NCI-H526 (cell line): ENCODE results near the gene RIMOC1.

Experiments
- DNase-seq, 2 experiments: peaks; one replicate each; lab custom pipeline; 2025; lab: John Stamatoyannopoulos, UW

RIMOC1 gene, protein sequence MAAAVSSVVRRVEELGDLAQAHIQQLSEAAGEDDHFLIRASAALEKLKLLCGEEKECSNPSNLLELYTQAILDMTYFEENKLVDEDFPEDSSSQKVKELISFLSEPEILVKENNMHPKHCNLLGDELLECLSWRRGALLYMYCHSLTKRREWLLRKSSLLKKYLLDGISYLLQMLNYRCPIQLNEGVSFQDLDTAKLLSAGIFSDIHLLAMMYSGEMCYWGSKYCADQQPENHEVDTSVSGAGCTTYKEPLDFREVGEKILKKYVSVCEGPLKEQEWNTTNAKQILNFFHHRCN

DNA sequence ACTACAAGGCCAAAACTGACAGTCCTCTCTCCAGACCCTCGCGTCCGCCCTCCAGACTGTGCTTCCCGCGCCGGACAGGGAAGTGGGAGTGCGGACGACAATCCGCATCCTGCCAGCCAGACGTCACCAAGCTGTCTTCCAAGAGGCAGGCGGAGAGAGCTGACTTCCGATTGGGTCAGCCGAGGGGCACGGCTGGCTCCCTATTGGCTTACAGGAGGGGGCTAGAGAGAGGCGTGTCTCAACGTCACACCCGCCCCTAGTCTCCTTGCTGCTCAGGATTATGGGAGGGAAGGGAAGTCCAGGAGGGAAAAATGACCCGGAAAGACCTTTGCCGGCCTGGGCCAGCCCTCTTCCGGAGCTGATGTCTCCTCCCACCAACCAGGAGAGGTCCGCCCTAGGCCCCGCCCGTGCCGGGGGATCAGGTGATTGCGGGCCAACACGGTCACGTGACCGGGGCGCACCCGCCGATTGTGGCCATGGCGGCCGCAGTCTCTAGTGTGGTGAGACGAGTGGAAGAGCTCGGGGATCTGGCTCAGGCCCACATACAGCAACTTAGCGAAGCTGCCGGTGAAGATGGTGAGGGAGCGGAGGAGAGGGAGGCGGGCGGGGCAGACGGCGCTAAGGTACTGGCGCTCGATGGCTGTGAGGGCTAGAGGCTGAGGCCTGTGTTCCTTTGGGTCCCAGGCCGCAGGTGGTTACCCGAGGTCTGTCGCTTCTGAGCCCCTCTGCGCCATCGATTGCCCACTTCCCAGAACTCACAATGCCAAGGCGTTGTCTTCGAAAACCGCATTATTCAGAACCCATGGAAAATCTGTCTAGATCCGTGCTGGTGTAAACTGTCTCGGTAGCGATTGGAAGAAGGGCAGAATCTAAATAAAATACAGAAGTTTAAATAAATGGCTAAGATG lies at the start of gene RIMOC1:
Gene RIMOC1 (plus strand): TSS at position 453 of the 908 bp plus-strand sequence. CDS start 24 bp downstream, at position 477.
- peak; percentile 100 for DNase-seq

DNA sequence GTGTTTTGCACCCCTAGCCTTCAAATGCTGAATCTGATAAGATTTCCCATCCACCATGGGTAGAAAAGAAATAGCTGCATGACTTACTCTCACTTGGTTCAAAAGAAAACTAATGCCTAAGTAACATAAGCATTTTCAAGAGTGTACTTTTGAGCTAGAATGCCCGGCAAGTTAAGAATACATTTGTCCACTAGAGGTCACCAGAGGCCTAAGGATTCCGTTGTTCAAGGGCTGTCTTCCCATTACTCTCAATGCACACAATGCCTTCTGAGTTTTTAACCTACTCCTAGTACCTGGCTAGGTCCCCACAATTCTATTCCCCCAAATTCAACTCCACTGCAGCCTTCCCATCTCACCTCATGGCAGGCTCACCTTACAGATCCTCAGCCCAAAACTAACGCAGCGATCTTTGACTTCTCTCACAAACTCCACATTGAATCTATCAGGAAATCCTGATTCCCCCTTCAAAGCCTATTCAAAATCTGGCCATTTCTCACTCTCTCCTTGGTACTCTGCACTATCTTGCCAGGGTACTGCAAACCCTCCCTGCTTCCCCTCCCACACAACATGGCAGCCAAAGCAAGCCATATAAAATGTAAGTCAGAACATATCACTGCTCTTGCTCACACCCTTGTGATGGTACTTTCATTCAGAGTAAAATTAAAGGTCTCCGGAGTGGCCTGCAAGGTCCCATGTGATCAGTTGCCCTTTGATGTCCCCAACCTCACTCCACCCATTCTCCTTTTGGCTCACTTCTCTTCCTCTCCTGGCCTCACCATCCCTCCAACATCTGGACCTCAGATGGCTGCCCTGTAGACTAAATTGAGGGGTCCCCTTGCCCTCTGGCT lies 47.3 kb upstream of the RIMOC1 start:
- DNase-seq = peak; percentile 55 to 85

GRCh38 chr5:41857989-41858388 lies 46.2 kb upstream of the RIMOC1 start:
- DNase-seq = no peak

GRCh38 chr5:41858890-41859289 lies 45.3 kb upstream of the RIMOC1 start:
- DNase-seq = no peak

GRCh38 chr5:41863871-41864486 lies 40.2 kb upstream of the RIMOC1 start:
- DNase-seq = no peak

DNA sequence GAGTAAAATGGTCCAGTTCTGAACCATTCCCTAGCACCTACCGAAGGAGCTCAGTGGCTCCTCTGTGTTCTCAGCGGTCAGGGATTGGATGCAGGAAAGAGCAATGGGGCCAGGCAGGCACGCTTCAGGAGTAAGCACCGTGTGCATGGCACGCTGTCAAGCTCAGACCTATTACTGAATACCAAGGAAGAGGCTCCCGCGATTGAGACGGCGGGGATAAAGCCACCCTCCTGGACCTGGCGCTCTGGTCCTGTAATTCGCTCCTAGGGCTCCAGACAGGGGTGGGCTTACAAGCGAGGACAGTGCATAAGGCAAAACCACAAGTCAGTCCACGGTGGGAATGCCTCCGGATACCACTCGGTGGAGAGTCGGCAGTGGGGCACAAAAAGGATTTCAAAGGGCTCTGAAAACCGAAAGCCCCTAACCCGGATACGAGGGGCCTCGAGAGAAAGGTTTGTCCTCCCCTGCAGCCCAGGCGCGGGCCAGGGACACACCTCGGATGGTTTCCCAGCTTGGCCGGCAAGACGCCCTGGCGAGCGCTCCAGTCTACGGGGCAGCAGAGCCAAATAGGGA lies 34.9 kb upstream of the RIMOC1 start:
- peak; percentile 43 to 72 for DNase-seq

- peak; percentile 73 to 94 for DNase-seq
Observed at GRCh38 chr5:41869724-41870626, 34.2 kb upstream of the RIMOC1 start, which contains the start of gene OXCT1. OXCT1 (minus strand) TSS chr5:41870425; CDS start chr5:41870358, 67 bp downstream.

DNA sequence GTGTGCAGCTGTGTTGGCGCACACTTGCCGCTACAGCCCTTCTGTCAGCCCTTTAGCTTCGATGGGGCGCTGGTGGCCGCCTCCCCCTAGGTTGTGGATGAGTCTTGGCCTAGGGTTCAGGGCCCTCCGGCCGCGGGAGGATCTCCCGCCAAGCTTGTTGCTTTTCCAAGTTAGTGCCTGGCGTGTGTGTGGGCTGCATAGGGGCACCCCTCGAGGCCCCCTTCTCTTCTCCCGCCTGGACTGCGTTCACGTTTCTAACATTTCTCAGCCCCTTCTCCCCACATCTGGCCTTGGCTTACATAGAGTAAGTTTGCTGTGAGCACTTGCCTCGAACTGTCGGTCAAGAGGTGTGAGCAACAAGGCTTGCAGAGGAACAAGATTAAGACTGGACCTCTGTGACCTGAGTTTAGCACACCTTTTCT lies 33.5 kb upstream of the RIMOC1 start:
- no peak for DNase-seq

DNA sequence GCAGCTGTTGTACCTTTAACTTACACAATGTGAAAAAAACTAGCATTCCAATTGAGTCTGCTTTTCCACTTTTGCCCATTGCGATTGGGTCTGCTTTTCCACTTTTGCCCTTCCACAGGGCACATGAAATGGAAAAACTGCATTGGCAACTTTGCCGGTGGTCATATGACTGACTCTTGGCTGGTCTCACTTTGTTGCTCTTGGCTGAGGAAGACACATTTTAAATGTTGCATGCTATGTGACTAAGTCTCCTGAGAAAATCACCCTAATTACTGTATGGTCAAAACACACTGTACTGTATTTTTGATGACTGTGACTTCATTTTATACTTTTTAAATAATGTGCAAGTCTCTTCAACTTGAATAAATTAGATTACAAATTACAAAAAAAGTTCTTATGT lies 32.3 kb upstream of the RIMOC1 start:
- no peak for DNase-seq

- no peak for DNase-seq
Observed at GRCh38 chr5:41874512-41875060, 29.6 kb upstream of the RIMOC1 start.

- DNase-seq = no peak
Observed at GRCh38 chr5:41875121-41875520, 29.0 kb upstream of the RIMOC1 start.

- DNase-seq = no peak
Observed at GRCh38 chr5:41876678-41877077, 27.5 kb upstream of the RIMOC1 start.

DNA sequence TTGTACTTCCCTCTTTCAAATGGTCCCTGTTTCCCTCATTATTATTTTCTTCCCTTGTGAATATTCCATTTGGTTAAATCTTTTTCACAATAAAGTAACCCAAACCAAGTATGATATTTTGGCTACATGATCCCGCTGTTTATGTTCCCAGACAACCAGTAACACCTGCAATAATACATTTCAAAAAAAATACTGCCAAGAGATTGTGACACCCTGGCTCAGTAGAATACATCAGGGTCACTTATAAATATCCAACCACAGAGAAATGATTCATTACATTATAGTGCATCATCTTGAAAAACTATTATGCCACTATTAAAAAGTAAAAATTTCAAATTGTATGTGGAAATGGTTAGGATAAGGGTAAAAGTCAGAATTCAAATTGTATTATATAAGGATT lies 26.7 kb upstream of the RIMOC1 start:
- no peak for DNase-seq

DNA sequence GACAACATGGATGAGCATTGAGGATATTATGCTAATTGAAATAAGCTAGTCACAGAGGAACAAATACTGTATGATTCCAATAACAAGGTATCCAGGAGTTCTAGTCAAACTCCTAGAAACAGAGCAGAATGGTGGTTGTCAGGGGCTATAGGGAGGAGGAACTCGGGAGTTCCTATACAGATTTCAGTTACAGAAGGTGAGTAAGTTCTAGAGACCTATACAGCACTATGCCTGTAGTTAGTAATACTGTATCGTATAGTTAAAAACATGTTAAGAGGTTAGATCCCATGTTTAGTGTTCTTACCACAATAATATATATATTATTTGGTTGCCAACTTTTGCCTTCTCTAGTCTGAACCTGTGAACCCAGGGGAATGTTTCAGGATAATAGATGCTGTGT lies 26.0 kb upstream of the RIMOC1 start:
- no peak for DNase-seq

DNA sequence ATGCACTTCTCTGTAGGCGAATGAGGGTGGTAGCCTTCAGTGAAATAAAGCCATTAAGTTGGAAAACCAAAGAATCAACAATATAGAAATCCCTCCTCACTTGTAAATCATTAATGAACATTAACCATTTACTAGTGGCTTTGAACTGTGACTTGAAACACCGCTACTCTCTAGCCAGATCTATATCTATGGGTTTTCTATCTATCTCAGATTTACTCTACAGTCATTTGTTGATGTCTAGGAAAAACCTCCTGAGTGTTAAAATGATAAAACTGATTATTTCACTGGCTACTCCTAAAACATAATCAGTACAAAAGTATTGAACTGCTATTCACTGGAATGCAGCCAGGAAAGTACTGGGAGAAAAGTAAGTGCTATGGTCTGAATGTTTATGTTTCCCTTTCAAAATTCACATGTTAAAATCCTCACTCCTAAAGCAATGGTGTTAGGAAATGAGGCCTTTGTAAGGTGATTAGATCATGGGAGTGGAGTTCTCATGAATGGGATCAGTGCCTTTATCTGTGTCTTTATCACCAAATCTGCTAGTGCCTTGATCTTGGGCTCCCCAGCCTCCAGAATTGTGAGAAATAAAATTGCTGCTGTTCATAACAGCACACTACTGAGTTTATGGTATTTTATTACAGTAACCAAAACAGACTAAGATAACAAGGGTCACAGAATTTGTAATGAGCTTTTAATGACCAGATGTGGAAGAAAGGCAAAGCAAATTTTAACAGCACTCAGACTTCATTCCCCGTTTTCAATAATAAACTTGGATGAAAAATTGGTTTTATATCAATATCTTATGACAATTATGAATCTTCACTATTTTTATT lies 25.3 kb upstream of the RIMOC1 start:
- DNase-seq = no peak

- DNase-seq = no peak
Observed at GRCh38 chr5:41882765-41883164, 21.4 kb upstream of the RIMOC1 start.

DNA sequence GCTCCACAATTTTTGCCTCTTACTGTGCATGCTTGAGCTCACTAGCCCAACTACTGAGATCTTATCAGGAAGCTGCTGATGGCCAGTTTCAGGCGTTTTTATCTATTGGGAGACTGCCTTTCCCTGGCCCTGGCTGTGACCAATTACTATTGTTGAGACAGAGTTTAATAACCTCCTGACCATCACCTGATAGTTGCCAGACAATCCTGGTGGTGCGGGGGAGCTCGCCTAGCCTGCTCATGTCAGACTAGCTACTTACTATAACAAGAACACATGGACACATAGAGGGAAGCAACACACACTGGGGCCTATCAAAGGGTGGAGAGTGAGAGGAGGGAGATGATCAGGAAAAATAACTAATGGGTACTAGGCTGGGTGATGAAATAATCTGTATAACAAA lies 20.9 kb upstream of the RIMOC1 start:
- no peak for DNase-seq

GRCh38 chr5:41883936-41884335 lies 20.2 kb upstream of the RIMOC1 start:
- DNase-seq = no peak

GRCh38 chr5:41885286-41885685 lies 18.9 kb upstream of the RIMOC1 start:
- DNase-seq = no peak
